ENCODE measurements around the gene MLLT1.
"Not testable (repeated sequence)": the region's sequence is repeated elsewhere in the genome, so short reads cannot be mapped to it uniquely, and the experiment has no call there.

MLLT1 gene

GRCh38 chr19:6297202-6297601 lies 17.4 kb upstream of the MLLT1 start:
- peaks cover 42% of the 10 kb centered on the region for H3K9me3 ChIP-seq (ENCODE audit: control insufficient read depth, insufficient read depth, low read length)
- H3K27me3 ChIP-seq (ENCODE audit: control insufficient read depth, insufficient read depth, low read length) = no peaks in the 10 kb centered on the region
- H3K4me3 ChIP-seq (ENCODE audit: low read depth, low read length) = no peak overlapping the region

GRCh38 chr19:6292006-6292405 lies 12.2 kb upstream of the MLLT1 start:
- no peak overlapping the region for H3K9ac ChIP-seq (ENCODE audit: low read depth, low read length)
- H3K36me3 ChIP-seq (ENCODE audit: control insufficient read depth, insufficient read depth, low read length) = no peaks in the 10 kb centered on the region
- H3K9me3 ChIP-seq (ENCODE audit: control insufficient read depth, insufficient read depth, low read length) = peaks cover 67% of the 10 kb centered on the region
- H3K27ac ChIP-seq (ENCODE audit: low read depth, low read length) = no peak overlapping the region
- no peaks in the 10 kb centered on the region for H3K27me3 ChIP-seq (ENCODE audit: control insufficient read depth, insufficient read depth, low read length)
- no peak overlapping the region for H3K4me3 ChIP-seq (ENCODE audit: low read depth, low read length)
- no peaks in the 10 kb centered on the region for H3K4me1 ChIP-seq (ENCODE audit: control insufficient read depth, insufficient read depth, low read length)

More at GRCh38 chr19:6297202-6297601, 17.4 kb upstream of the MLLT1 start:
- Histone ChIP-seq H3K36me3 (ENCODE audit: control insufficient read depth, insufficient read depth, low read length) (no peaks in the 10 kb centered on the region), H3K9ac (ENCODE audit: low read depth, low read length) (no peak overlapping the region), H3K27ac (ENCODE audit: low read depth, low read length) (no peak overlapping the region), H3K4me1 (ENCODE audit: control insufficient read depth, insufficient read depth, low read length) (no peaks in the 10 kb centered on the region)

GRCh38 chr19:6288737-6289136 lies 9.0 kb upstream of the MLLT1 start:
- no peaks in the 10 kb centered on the region for H3K36me3 ChIP-seq (ENCODE audit: control insufficient read depth, insufficient read depth, low read length)
- peaks cover 59% of the 10 kb centered on the region for H3K9me3 ChIP-seq (ENCODE audit: control insufficient read depth, insufficient read depth, low read length)
- no peaks in the 10 kb centered on the region for H3K27me3 ChIP-seq (ENCODE audit: control insufficient read depth, insufficient read depth, low read length)
- H3K9ac ChIP-seq (ENCODE audit: low read depth, low read length) = no peak overlapping the region
- no peaks in the 10 kb centered on the region for H3K4me1 ChIP-seq (ENCODE audit: control insufficient read depth, insufficient read depth, low read length)
- no peak overlapping the region for H3K4me3 ChIP-seq (ENCODE audit: low read depth, low read length)
- H3K27ac ChIP-seq (ENCODE audit: low read depth, low read length) = no peak overlapping the region

GRCh38 chr19:6287269-6287885 lies 7.6 kb upstream of the MLLT1 start:
- H3K27me3 ChIP-seq (ENCODE audit: control insufficient read depth, insufficient read depth, low read length) = no peaks in the 10 kb centered on the region
- H3K27ac ChIP-seq (ENCODE audit: low read depth, low read length) = no peak overlapping the region
- no peaks in the 10 kb centered on the region for H3K36me3 ChIP-seq (ENCODE audit: control insufficient read depth, insufficient read depth, low read length)
- no peak overlapping the region for H3K9ac ChIP-seq (ENCODE audit: low read depth, low read length)
- H3K4me3 ChIP-seq (ENCODE audit: low read depth, low read length) = no peak overlapping the region
- no peaks in the 10 kb centered on the region for H3K4me1 ChIP-seq (ENCODE audit: control insufficient read depth, insufficient read depth, low read length)
- H3K9me3 ChIP-seq (ENCODE audit: control insufficient read depth, insufficient read depth, low read length) = peaks cover 49% of the 10 kb centered on the region

GRCh38 chr19:6286676-6287075 lies 6.9 kb upstream of the MLLT1 start:
- Histone ChIP-seq H3K27me3 (ENCODE audit: control insufficient read depth, insufficient read depth, low read length) (no peaks in the 10 kb centered on the region), H3K4me1 (ENCODE audit: control insufficient read depth, insufficient read depth, low read length) (no peaks in the 10 kb centered on the region), H3K27ac (ENCODE audit: low read depth, low read length) (no peak overlapping the region), H3K36me3 (ENCODE audit: control insufficient read depth, insufficient read depth, low read length) (no peaks in the 10 kb centered on the region), H3K4me3 (ENCODE audit: low read depth, low read length) (no peak overlapping the region), H3K9me3 (ENCODE audit: control insufficient read depth, insufficient read depth, low read length) (peaks cover 42% of the 10 kb centered on the region), H3K9ac (ENCODE audit: low read depth, low read length) (no peak overlapping the region)

- not testable (repeated sequence) for H3K27me3 ChIP-seq (ENCODE audit: control insufficient read depth, insufficient read depth, low read length); H3K4me3 ChIP-seq (ENCODE audit: low read depth, low read length); H3K9ac ChIP-seq (ENCODE audit: low read depth, low read length); H3K36me3 ChIP-seq (ENCODE audit: control insufficient read depth, insufficient read depth, low read length); H3K4me1 ChIP-seq (ENCODE audit: control insufficient read depth, insufficient read depth, low read length); H3K27ac ChIP-seq (ENCODE audit: low read depth, low read length)
- H3K9me3 ChIP-seq (ENCODE audit: control insufficient read depth, insufficient read depth, low read length) = peaks cover 22% of the 10 kb centered on the region
These were observed 2.6 kb upstream of the MLLT1 start for GRCh38 chr19:6282393-6282792.

- Histone ChIP-seq H3K36me3 (ENCODE audit: control insufficient read depth, insufficient read depth, low read length) (peaks cover 5% of the 10 kb centered on the region; the same call in 1 of the 2 replicates), H3K9me3 (ENCODE audit: control insufficient read depth, insufficient read depth, low read length) (peaks cover 5% of the 10 kb centered on the region), H3K27ac (ENCODE audit: low read depth, low read length) (no peak overlapping the region), H3K27me3 (ENCODE audit: control insufficient read depth, insufficient read depth, low read length) (no peaks in the 10 kb centered on the region), H3K4me3 (ENCODE audit: low read depth, low read length) (peak overlapping the region; percentile 78; the same call in 1 of the 2 replicates), H3K9ac (ENCODE audit: low read depth, low read length) (no peak overlapping the region), H3K4me1 (ENCODE audit: control insufficient read depth, insufficient read depth, low read length) (peaks cover 18% of the 10 kb centered on the region)
These were observed 200 bp downstream of the MLLT1 start for GRCh38 chr19:6279620-6279930.

GRCh38 chr19:6278740-6279619 lies 795 bp downstream of the MLLT1 start:
- H3K9ac ChIP-seq (ENCODE audit: low read depth, low read length) = peak overlapping the region; percentile 39
- H3K4me3 ChIP-seq (ENCODE audit: low read depth, low read length) = peak overlapping the region; percentile 78
- H3K27me3 ChIP-seq (ENCODE audit: control insufficient read depth, insufficient read depth, low read length) = no peaks in the 10 kb centered on the region
- peaks cover 5% of the 10 kb centered on the region; the same call in 1 of the 2 replicates for H3K36me3 ChIP-seq (ENCODE audit: control insufficient read depth, insufficient read depth, low read length)
- H3K9me3 ChIP-seq (ENCODE audit: control insufficient read depth, insufficient read depth, low read length) = peaks cover 5% of the 10 kb centered on the region
- no peak overlapping the region for H3K27ac ChIP-seq (ENCODE audit: low read depth, low read length)
- peaks cover 24% of the 10 kb centered on the region for H3K4me1 ChIP-seq (ENCODE audit: control insufficient read depth, insufficient read depth, low read length)

GRCh38 chr19:6278051-6278450 lies 1.7 kb downstream of the MLLT1 start:
- Histone ChIP-seq H3K9ac (ENCODE audit: low read depth, low read length) (no peak overlapping the region), H3K36me3 (ENCODE audit: control insufficient read depth, insufficient read depth, low read length) (peaks cover 5% of the 10 kb centered on the region; the same call in 1 of the 2 replicates), H3K9me3 (ENCODE audit: control insufficient read depth, insufficient read depth, low read length) (peaks cover 5% of the 10 kb centered on the region), H3K27me3 (ENCODE audit: control insufficient read depth, insufficient read depth, low read length) (no peaks in the 10 kb centered on the region), H3K27ac (ENCODE audit: low read depth, low read length) (no peak overlapping the region), H3K4me3 (ENCODE audit: low read depth, low read length) (peak overlapping the region; percentile 78; the same call in 1 of the 2 replicates), H3K4me1 (ENCODE audit: control insufficient read depth, insufficient read depth, low read length) (peaks cover 32% of the 10 kb centered on the region)

- H3K4me1 ChIP-seq (ENCODE audit: control insufficient read depth, insufficient read depth, low read length) = peaks cover 48% of the 10 kb centered on the region
- peaks cover 5% of the 10 kb centered on the region; the same call in 1 of the 2 replicates for H3K9me3 ChIP-seq (ENCODE audit: control insufficient read depth, insufficient read depth, low read length)
- no peak overlapping the region for H3K27ac ChIP-seq (ENCODE audit: low read depth, low read length)
- no peak overlapping the region for H3K4me3 ChIP-seq (ENCODE audit: low read depth, low read length)
- H3K27me3 ChIP-seq (ENCODE audit: control insufficient read depth, insufficient read depth, low read length) = no peaks in the 10 kb centered on the region
- peaks cover 5% of the 10 kb centered on the region; the same call in 1 of the 2 replicates for H3K36me3 ChIP-seq (ENCODE audit: control insufficient read depth, insufficient read depth, low read length)
- no peak overlapping the region for H3K9ac ChIP-seq (ENCODE audit: low read depth, low read length)
These were observed 3.3 kb downstream of the MLLT1 start for GRCh38 chr19:6276447-6276846.

- no peak overlapping the region for H3K4me3 ChIP-seq (ENCODE audit: low read depth, low read length)
- peaks cover 10% of the 10 kb centered on the region for H3K36me3 ChIP-seq (ENCODE audit: control insufficient read depth, insufficient read depth, low read length)
- peaks cover 53% of the 10 kb centered on the region for H3K4me1 ChIP-seq (ENCODE audit: control insufficient read depth, insufficient read depth, low read length)
- H3K9ac ChIP-seq (ENCODE audit: low read depth, low read length) = no peak overlapping the region
- no peaks in the 10 kb centered on the region for H3K27me3 ChIP-seq (ENCODE audit: control insufficient read depth, insufficient read depth, low read length)
- no peak overlapping the region for H3K27ac ChIP-seq (ENCODE audit: low read depth, low read length)
- peaks cover under 1% of the 10 kb centered on the region; the same call in 1 of the 2 replicates for H3K9me3 ChIP-seq (ENCODE audit: control insufficient read depth, insufficient read depth, low read length)
These were observed 4.5 kb downstream of the MLLT1 start for GRCh38 chr19:6275170-6275744.
